ENCODE measurements around the gene MAB21L4. TPM values are rescaled to one million over a fixed set of nuclear protein-coding genes. Genes with fewer than 3 reads are reported as not detected.

The MAB21L4 gene
- total RNA-seq, 2 experiments from 2014 or later, result not detected

DNA sequence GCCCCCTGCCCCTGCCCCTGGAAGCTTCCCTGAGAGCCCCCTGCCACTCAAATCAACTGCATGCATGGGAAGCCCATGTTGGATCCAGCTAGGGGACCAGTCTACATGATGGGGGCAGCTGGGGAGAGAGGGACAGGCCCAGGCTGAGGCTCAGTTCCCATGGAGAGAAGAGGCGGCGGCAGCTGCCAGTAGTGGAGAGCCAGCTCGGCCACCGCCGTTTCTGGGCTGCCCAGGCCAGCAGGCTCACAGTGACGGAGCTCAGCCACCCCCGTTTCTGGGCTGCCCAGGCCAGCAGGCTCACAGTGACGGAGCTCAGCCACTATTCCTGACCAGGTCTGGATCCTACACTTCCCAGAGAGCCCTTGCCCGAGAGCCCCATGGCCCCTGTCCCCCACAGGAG, 3.6 kb downstream of the MAB21L4 start:
- no peaks in the 10 kb centered on the region for H3K4me1 ChIP-seq (ENCODE audit: insufficient read depth, low read length, poor library complexity, severe bottlenecking)
- no peak for DNase-seq (ENCODE audit: low spot score)
- CTCF ChIA-PET (ENCODE audit: unreplicated experiment), result no interaction called here
- TF ChIP-seq EZH2phosphoT487 (IDR thresholded peaks at IDR 0.05; ENCODE audit: borderline replicate concordance, low read depth, low read length) (no peak), CTCF (conservative IDR thresholded peaks at IDR 0.05; ENCODE audit: low read length) (no peak)
- no TSS peak for BruUV-seq (replicated peaks)
- H3K27ac ChIP-seq (ENCODE audit: low read depth, low read length, poor library complexity, severe bottlenecking), result no peak overlapping the region
- no peaks in the 10 kb centered on the region for H3K9me3 ChIP-seq (ENCODE audit: low read length)
- no peak overlapping the region for H3K4me3 ChIP-seq (ENCODE audit: low read depth, low read length, poor library complexity, severe bottlenecking)
- intact Hi-C loops (cut with micrococcal nuclease; ENCODE audit: unreplicated experiment), result no loop called here
- no peaks in the 10 kb centered on the region for H3K9me2 ChIP-seq (ENCODE audit: insufficient read depth, low read length)
- no peaks in the 10 kb centered on the region for H3K79me2 ChIP-seq (ENCODE audit: insufficient read depth, low read depth, low read length)
- H2AFZ ChIP-seq (ENCODE audit: low read length), result no peak overlapping the region
- POLR2A ChIA-PET, result no interaction called here
- no peaks in the 10 kb centered on the region for H4K20me1 ChIP-seq (ENCODE audit: insufficient read depth, low read length)
- H3K4me2 ChIP-seq (ENCODE audit: low read length), result no peak overlapping the region
- no peaks in the 10 kb centered on the region for H3K36me3 ChIP-seq (ENCODE audit: insufficient read depth, low read length)

DNA sequence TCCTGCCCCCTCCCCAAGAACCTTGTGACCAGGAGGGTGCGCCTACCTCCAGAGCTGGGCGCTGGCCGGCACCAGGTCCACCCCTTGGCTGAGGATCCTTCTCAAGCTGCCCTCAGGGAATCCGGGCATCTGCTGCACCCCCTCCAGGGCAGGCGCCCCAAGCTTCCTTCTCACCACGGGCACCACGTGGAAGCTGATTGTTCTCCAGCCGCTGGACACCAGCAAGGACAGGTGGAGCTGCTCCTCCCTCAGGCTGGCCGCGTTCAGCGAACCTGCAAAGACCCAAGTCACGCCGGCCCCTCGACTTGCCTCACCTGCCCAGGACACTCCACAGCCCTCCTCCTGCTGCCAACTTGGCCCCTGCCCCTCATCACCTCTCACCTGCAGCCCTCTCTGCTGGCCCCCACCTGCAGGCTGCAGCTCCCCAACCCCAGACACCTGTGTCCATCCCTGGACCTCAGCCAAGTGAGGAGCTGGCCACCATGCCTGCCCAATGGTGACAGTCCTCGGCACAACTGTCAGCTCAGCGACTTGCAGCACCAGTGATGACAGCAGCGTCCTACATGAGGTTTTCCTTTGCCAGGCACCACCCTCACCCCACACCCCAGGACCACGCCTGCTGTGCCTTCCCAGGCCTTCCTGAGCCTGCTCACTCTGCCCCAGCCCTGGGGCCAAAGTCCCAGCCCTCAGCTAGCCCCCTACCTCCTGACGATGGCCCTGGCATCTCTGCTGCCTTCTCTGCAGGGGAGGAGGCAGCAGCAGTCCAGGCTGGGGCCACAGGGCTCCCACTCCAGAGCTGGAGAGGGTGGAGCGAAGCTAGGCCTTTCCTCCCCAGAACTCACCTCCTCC, 4.2 kb downstream of the MAB21L4 start:
- DNase-seq (ENCODE audit: low spot score), result no peak
- intact Hi-C loops (cut with micrococcal nuclease; ENCODE audit: unreplicated experiment), result no loop called here
- no peak overlapping the region for H3K4me2 ChIP-seq (ENCODE audit: low read length)

More for the DNA sequence above, 4.2 kb downstream of the MAB21L4 start:
- Histone ChIP-seq H3K4me1 (ENCODE audit: insufficient read depth, low read length, poor library complexity, severe bottlenecking) (no peaks in the 10 kb centered on the region), H4K20me1 (ENCODE audit: insufficient read depth, low read length) (no peaks in the 10 kb centered on the region), H3K27ac (ENCODE audit: low read depth, low read length, poor library complexity, severe bottlenecking) (no peak overlapping the region), H3K4me3 (ENCODE audit: low read depth, low read length, poor library complexity, severe bottlenecking) (no peak overlapping the region), H3K9me3 (ENCODE audit: low read length) (no peaks in the 10 kb centered on the region), H2AFZ (ENCODE audit: low read length) (no peak overlapping the region), H3K79me2 (ENCODE audit: insufficient read depth, low read depth, low read length) (no peaks in the 10 kb centered on the region), H3K9me2 (ENCODE audit: insufficient read depth, low read length) (no peaks in the 10 kb centered on the region), H3K36me3 (ENCODE audit: insufficient read depth, low read length) (no peaks in the 10 kb centered on the region)
- ChIA-PET POLR2A (no interaction called here), CTCF (ENCODE audit: unreplicated experiment) (no interaction called here)
- no peak for TF ChIP-seq EZH2phosphoT487 (IDR thresholded peaks at IDR 0.05; ENCODE audit: borderline replicate concordance, low read depth, low read length)
- no peak for TF ChIP-seq CTCF (conservative IDR thresholded peaks at IDR 0.05; ENCODE audit: low read length)
- BruUV-seq (replicated peaks), result no TSS peak

All from OCI-LY7 (cell line).